Left kidney (tissue), 2 donors: ENCODE results near the gene KLHDC7B. TPM values are rescaled to one million over a fixed set of nuclear protein-coding genes. Genes with fewer than 3 reads are reported as not detected.

Experiments used
- DNase-seq: peaks from one replicate; pipeline ENCODE4 v3.0.0-alpha.2; 2013
- polyA plus RNA-seq: library from polyadenylated mRNA; unstranded; fragments of 120-200 nt; gene quantifications from one replicate; pipeline ENCODE4 v1.2.1, GENCODE V29; 2013; ENCODE audit not compliant: insufficient read length

The KLHDC7B gene
- polyA plus RNA-seq, 1 donor, result 0.10 TPM

- DNase-seq, result no peak
These were observed 27.3 kb downstream of the KLHDC7B start for GRCh38 chr22:50572965-50573364.

GRCh38 chr22:50573491-50574382, 28.0 kb downstream of the KLHDC7B start:
- no peak for DNase-seq

- no peak for DNase-seq
These were observed 28.7 kb downstream of the KLHDC7B start for GRCh38 chr22:50574383-50574755.

- DNase-seq, result no peak
These were observed 29.8 kb downstream of the KLHDC7B start for GRCh38 chr22:50575426-50575941.

GRCh38 chr22:50576070-50576469, 30.4 kb downstream of the KLHDC7B start:
- DNase-seq, result no peak

GRCh38 chr22:50576806-50577696, 31.4 kb downstream of the KLHDC7B start:
- DNase-seq, result no peak

- DNase-seq, result no peak
These were observed 31.9 kb downstream of the KLHDC7B start for GRCh38 chr22:50577697-50577986.

GRCh38 chr22:50577987-50578775, 32.5 kb downstream of the KLHDC7B start, which contains the start of gene CPT1B:
Gene CPT1B (minus strand): TSS chr22:50578427. CDS start chr22:50577915, 512 bp downstream.
- no peak for DNase-seq

- no peak for DNase-seq
These were observed 33.1 kb downstream of the KLHDC7B start for GRCh38 chr22:50578776-50579310.

- no peak for DNase-seq
These were observed 34.1 kb downstream of the KLHDC7B start for GRCh38 chr22:50579752-50580151.

- no peak for DNase-seq
These were observed 35.6 kb downstream of the KLHDC7B start for GRCh38 chr22:50581031-50581949.

GRCh38 chr22:50581950-50582492, 36.3 kb downstream of the KLHDC7B start:
- DNase-seq, result no peak

GRCh38 chr22:50582493-50583293, 37.0 kb downstream of the KLHDC7B start, which contains the start of gene CHKB:
Gene CHKB (minus strand): TSS chr22:50582849. CDS start chr22:50582781, 68 bp downstream.
- DNase-seq, result peak; percentile 97

- no peak for DNase-seq
These were observed 37.7 kb downstream of the KLHDC7B start for GRCh38 chr22:50583294-50583861.

GRCh38 chr22:50584106-50585096, 38.7 kb downstream of the KLHDC7B start:
- DNase-seq, result no peak

- no peak for DNase-seq
These were observed 39.5 kb downstream of the KLHDC7B start for GRCh38 chr22:50585238-50585637.

GRCh38 chr22:50585781-50586180, 40.1 kb downstream of the KLHDC7B start:
- DNase-seq, result no peak

- no peak for DNase-seq
These were observed 40.7 kb downstream of the KLHDC7B start for GRCh38 chr22:50586416-50586815.
